Measurements from ENCODE around the gene DOHH. TPM values are rescaled to one million over a fixed set of nuclear protein-coding genes. Genes with fewer than 3 reads are reported as not detected.

Gene DOHH
- total RNA-seq, 1 donor from 2014 or later = 15.0 TPM

- DNase-seq (ENCODE audit: extremely low spot score in 2 of 2) = no peak
- Histone ChIP-seq H3K4me3 (no peak overlapping the region), H3K27me3 (no peaks in the 10 kb centered on the region), H3K9me3 (no peaks in the 10 kb centered on the region), H3K36me3 (no peaks in the 10 kb centered on the region), H3K4me1 (peaks cover 8% of the 10 kb centered on the region), H3K27ac (no peak overlapping the region)
- TF ChIP-seq POLR2A (IDR thresholded peaks at IDR 0.05) = no peak
- TF ChIP-seq POLR2AphosphoS5 (IDR thresholded peaks at IDR 0.05; ENCODE audit: insufficient read depth in 1 of 2, low read depth in 1 of 2) = no peak
- no peak for TF ChIP-seq CTCF (IDR thresholded peaks at IDR 0.05)
- intact Hi-C loops (cut with DNase I) = loop anchor here (5.0 kb wide), 1 partner anchor 152 kb away; no protein-coding TSS in a partner anchor
Measured at GRCh38 chr19:3474010-3474409, 26.5 kb downstream of the DOHH start.

- DNase-seq (ENCODE audit: extremely low spot score in 2 of 2) = no peak
- Histone ChIP-seq H3K27me3 (no peaks in the 10 kb centered on the region), H3K9me3 (no peaks in the 10 kb centered on the region), H3K36me3 (no peaks in the 10 kb centered on the region), H3K4me3 (no peak overlapping the region), H3K27ac (no peak overlapping the region), H3K4me1 (peaks cover 15% of the 10 kb centered on the region)
- intact Hi-C loops (cut with DNase I) = loop anchor here (2.0 to 5.0 kb wide), 2 partner anchors 150 to 167 kb away; no protein-coding TSS in a partner anchor
- TF ChIP-seq POLR2A (IDR thresholded peaks at IDR 0.05) (no peak), CTCF (IDR thresholded peaks at IDR 0.05) (peak; percentile 59 to 90 (median 87)), POLR2AphosphoS5 (IDR thresholded peaks at IDR 0.05; ENCODE audit: insufficient read depth in 1 of 2, low read depth in 1 of 2) (no peak)
Measured at GRCh38 chr19:3471954-3472655, 28.4 kb downstream of the DOHH start.

GRCh38 chr19:3470500-3471128 lies 29.9 kb downstream of the DOHH start:
- H3K27me3 ChIP-seq = no peaks in the 10 kb centered on the region
- DNase-seq (ENCODE audit: extremely low spot score in 2 of 2) = no peak
- intact Hi-C loops (cut with DNase I) = loop anchor here (5.0 kb wide), 1 partner anchor 148 kb away; no protein-coding TSS in a partner anchor
- TF ChIP-seq POLR2AphosphoS5 (IDR thresholded peaks at IDR 0.05; ENCODE audit: insufficient read depth in 1 of 2, low read depth in 1 of 2) = no peak
- TF ChIP-seq CTCF (IDR thresholded peaks at IDR 0.05) = no peak
- TF ChIP-seq POLR2A (IDR thresholded peaks at IDR 0.05) = no peak
- no peak overlapping the region for H3K4me3 ChIP-seq
- no peaks in the 10 kb centered on the region for H3K36me3 ChIP-seq
- peaks cover 18% of the 10 kb centered on the region for H3K4me1 ChIP-seq
- H3K9me3 ChIP-seq = no peaks in the 10 kb centered on the region
- H3K27ac ChIP-seq = peak overlapping the region; percentile 63

- no peak for DNase-seq (ENCODE audit: extremely low spot score in 2 of 2)
- Histone ChIP-seq H3K27me3 (no peaks in the 10 kb centered on the region), H3K4me3 (no peak overlapping the region), H3K36me3 (no peaks in the 10 kb centered on the region), H3K9me3 (no peaks in the 10 kb centered on the region), H3K27ac (peak overlapping the region; percentile 34), H3K4me1 (peaks cover 18% of the 10 kb centered on the region)
- TF ChIP-seq POLR2AphosphoS5 (IDR thresholded peaks at IDR 0.05; ENCODE audit: insufficient read depth in 1 of 2, low read depth in 1 of 2) (peak in 1 of 2 donors; percentile 30), CTCF (IDR thresholded peaks at IDR 0.05) (no peak)
- intact Hi-C loops (cut with DNase I) = loop anchor here (5.0 kb wide), 1 partner anchor 148 kb away; no protein-coding TSS in a partner anchor
Measured at GRCh38 chr19:3469638-3470499, 30.6 kb downstream of the DOHH start.

Data from vagina (tissue), 2 donors.